SK-MEL-5 (cell line): Measurements from ENCODE around the gene ARHGEF40. TPM values are rescaled to one million over a fixed set of nuclear protein-coding genes. Genes with fewer than 3 reads are reported as not detected.

Experiments used
- DNase-seq: peaks from one replicate; pipeline ENCODE4 v3.0.0-alpha.2; 2016; ENCODE audit warnings: low read depth, low spot score
- in situ Hi-C: cut with HindIII; loops from 2 replicates; pipeline ENCODE4 v1.10.0; 2016; ENCODE audit warnings: low sequenced_read_pairs, high pct_unique_total_duplicates, low pct_unique_long_range_greater_than_20kb
- total RNA-seq: library from RNA; depleted of rRNA; stranded (reverse); fragments of >200 nt; shearing (Covaris generic); gene quantifications from 2 replicates; pipeline ENCODE4 v1.2.3, GENCODE V29; 2014

Gene ARHGEF40
- total RNA-seq, 1 experiment from 2014 or later: 19.7 TPM

GRCh38 chr14:21054768-21055145, 15.3 kb upstream of the ARHGEF40 start:
- DNase-seq: no peak
- in situ Hi-C loops: no loop called here

GRCh38 chr14:21055432-21056117, 14.5 kb upstream of the ARHGEF40 start:
- in situ Hi-C loops: no loop called here

GRCh38 chr14:21056520-21057163, 13.5 kb upstream of the ARHGEF40 start:
- in situ Hi-C loops: no loop called here
- DNase-seq: no peak

More at GRCh38 chr14:21055432-21056117, 14.5 kb upstream of the ARHGEF40 start:
- DNase-seq: peak; percentile 17

GRCh38 chr14:21057803-21058675, 12.1 kb upstream of the ARHGEF40 start, which contains the start of gene RNASE8:
TSS of gene RNASE8 (plus strand) at chr14:21057822. CDS start at chr14:21057893, 71 bp downstream.
- peak; percentile 13 for DNase-seq
- in situ Hi-C loops: no loop called here

GRCh38 chr14:21058903-21059302, 11.2 kb upstream of the ARHGEF40 start:
- in situ Hi-C loops: no loop called here
- DNase-seq: no peak

GRCh38 chr14:21059842-21060613, 10.1 kb upstream of the ARHGEF40 start:
- peak; percentile 29 for DNase-seq
- in situ Hi-C loops: no loop called here

- DNase-seq: no peak
- in situ Hi-C loops: no loop called here
Measured at GRCh38 chr14:21060614-21061346, 9.3 kb upstream of the ARHGEF40 start.

- in situ Hi-C loops: no loop called here
- no peak for DNase-seq
Measured at GRCh38 chr14:21061347-21061668, 8.8 kb upstream of the ARHGEF40 start.

- no peak for DNase-seq
Measured at GRCh38 chr14:21063479-21063878, 6.6 kb upstream of the ARHGEF40 start.

GRCh38 chr14:21066882-21067502, 3.1 kb upstream of the ARHGEF40 start:
- in situ Hi-C loops: no loop called here
- DNase-seq: peak; percentile 57

More at GRCh38 chr14:21063479-21063878, 6.6 kb upstream of the ARHGEF40 start:
- in situ Hi-C loops: no loop called here

GRCh38 chr14:21068521-21069387, 1.4 kb upstream of the ARHGEF40 start:
- peak; percentile 51 for DNase-seq
- in situ Hi-C loops: no loop called here

- peak; percentile 45 for DNase-seq
Measured at GRCh38 chr14:21069388-21070082, 569 bp upstream of the ARHGEF40 start.

GRCh38 chr14:21070610-21071224, 613 bp downstream of the ARHGEF40 start:
- in situ Hi-C loops: no loop called here
- DNase-seq: no peak

More at GRCh38 chr14:21069388-21070082, 569 bp upstream of the ARHGEF40 start:
- in situ Hi-C loops: no loop called here

- DNase-seq: peak; percentile 71
- in situ Hi-C loops: no loop called here
Measured at GRCh38 chr14:21071225-21072030, 1.3 kb downstream of the ARHGEF40 start.
